ENCODE measurements around the gene RND3.

Gene RND3

DNA sequence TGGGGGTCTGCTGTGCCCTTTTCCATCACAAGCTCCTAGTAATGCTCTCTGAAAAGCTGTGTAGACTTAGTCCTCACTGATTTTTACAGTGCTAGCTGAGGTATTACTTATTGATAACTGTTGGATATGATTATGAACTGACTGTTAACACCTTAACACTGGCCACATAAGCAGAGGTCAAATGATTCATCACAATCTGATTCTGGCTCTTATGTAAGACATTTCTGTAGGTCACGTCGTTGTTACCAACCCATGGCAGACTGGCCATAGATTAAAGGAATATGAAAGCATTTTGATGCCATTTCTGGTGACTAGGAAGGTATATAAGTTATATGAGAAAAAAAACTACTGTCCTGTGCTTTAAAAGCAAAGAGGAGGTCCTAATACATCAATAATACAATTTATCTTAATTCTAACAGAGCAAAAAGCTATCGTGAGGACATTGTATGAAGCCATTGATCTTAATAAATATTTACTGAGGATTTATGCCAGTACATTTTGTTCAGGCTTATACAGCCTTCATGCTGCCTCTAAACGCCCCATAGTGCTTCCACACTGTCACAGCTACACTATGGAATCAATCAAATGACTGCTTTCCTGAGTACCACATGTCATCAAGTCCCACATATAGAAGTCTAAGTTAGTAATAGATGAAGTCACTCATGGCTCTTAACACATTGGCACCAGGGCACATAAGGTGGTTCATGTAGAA lies 6.9 kb upstream of the RND3 start:
- DNase-seq (ENCODE audit: low spot score) (no peak), FAIRE-seq (no peak)

DNA sequence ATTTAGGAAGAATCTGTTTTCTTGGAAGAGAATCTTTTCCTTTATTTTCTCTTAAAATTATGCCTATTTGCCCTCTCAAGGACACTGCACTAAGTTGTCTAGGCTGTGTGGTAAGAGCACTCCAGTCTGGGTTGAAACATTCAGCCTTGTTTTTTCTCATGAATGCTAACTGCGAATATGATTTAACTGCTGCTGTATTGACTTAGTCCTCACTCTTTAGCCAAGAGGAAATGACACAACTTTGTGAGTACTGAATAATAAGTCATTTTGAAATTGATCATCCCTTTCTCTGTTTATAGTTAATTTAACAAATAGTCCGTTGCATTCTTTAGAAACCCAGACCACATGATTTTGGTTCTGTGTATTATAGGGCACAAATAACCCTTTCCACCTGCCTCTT lies 4.5 kb upstream of the RND3 start:
- no peak for FAIRE-seq
- no peak for DNase-seq (ENCODE audit: low spot score)

DNA sequence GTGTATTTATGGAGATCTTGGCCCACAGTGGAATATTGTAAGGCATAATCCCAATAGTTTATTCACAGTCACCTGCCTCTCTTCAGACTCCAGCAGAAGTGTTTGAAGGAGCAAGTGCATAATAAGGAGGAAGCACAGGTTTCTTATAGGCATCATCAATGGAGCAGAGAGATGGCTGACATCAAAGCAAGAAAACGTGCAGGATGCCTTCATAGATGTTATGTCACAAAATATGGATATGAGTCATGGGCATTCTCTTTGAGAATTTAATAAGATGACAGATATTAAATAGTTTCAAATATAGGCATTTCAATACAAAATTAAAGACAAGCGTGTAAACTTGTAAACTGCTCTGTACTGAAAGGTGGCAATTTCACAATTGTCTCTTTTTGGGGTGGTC lies 4.0 kb upstream of the RND3 start:
- DNase-seq (ENCODE audit: low spot score), result no peak
- FAIRE-seq, result no peak

GRCh38 chr2:150490466-150490865 lies 3.0 kb upstream of the RND3 start:
- no peak for DNase-seq (ENCODE audit: low spot score)
- FAIRE-seq, result no peak

DNA sequence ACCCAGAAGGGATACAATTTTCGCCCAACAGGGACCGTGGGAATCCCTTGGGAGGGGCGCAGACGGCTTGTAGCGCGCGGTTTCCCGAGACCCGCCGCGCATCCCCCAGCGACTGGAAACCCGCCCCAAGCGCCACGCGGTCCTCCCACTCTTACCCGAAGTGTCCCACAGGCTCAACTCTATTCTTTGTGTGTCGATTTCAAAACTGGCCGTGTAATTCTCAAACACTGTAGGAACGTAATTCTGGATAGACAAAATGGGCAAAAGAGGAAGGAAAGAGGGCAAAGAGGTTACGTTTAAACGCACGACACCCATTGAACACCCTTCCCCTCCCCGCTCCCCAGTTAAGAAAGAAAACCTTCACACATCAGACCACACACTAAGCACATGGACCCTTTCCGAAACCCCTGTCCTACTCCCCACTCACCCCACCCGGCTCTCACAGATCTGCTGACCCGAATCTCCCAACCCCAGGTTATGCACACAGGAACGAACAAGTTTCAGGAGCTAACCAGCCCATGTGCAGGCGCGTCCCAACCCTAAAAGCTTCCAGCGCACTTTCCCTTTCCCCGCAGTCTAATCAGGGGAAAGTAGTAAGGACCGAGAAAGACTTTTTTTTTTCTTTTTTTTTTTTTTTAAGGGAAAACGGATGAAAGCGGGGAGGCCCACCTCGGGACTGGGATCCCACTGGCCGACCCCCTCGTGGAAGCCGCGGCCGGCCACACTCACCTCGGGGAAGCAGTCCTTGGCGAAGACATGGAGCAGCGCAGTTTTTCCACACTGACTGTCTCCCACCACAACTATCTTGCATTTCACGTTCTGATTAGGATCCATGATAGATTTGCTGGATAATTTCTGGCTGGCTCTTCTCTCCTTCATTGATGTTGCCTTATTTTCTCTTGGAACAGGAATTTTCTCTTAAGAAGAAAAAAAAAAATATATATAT lies 655 bp downstream of the RND3 start:
- FAIRE-seq (no peak), DNase-seq (ENCODE audit: low spot score) (peak; percentile 28)

DNA sequence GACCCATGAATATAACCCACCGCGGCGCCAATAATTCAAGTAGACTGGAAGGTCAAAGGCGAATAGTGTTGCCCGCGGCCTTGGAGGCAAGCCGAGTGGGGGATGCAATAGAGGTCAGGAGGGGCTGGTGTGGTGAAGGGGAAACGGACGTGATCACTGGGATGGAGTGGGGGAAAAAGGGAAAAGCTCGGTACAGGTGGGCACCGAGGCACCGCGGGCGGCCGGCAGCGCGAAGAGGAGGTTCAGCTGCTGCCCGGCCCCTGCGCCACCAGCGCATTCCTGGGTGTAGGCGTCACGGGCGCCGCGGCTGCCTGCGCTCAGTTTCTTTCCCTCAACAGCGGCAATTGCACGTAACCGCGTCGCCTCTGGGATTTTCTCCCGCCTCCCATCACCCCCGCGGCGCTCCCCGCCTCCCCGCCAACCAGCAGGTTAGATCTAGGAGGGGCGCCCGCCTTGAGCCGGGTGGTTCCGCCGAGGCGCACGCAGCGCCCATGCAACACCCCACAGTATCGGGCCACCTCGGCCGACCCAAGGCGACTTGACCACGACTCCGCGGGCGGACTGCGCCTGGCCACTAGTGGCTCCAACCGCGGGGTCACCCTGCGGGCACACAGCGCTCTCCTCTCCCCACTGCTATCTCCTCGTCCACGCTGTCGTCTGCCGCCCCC lies 1.5 kb downstream of the RND3 start:
- DNase-seq (ENCODE audit: low spot score), result peak; percentile 82
- peak; percentile 85 for FAIRE-seq

DNA sequence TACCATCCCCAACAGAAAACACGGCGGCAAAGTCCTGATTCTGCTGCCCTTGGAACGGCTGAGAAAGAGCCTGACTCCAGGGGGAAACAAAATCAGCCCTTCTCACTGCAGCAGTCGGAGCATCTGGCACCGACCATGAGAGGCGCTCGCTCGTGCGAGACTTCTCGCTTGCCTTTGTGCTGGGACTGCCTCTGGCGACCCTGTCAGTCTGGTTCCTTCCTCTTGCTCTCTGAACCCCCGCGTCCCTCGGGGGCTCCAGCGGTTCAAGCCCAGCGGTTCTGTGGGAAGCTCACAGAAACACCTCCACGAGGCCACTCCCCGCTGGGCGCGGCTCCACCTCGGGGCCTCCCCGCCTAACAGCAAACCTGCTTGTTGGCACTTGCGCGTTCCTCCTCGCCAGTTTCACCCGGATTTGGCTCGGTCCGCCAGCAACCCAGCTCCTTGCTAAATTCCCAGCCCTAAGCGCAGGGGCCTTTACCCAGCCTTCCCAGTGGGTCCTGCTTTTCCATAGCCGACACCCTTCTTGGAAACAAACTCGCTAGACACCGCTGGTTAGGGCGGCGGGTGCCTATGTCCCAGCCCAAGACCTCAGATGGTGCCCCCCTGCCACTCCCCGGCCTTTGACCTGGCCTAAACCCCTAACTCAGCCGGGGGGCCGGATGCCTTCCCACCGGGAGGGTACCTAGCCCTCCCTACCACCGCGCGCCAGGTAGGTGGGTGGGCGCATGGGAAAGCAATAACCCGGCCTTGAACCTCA lies 2.2 kb downstream of the RND3 start:
- DNase-seq (ENCODE audit: low spot score) (peak; percentile 69), FAIRE-seq (no peak)

- FAIRE-seq, result peak; percentile 40
- DNase-seq (ENCODE audit: low spot score), result no peak
These were observed 2.9 kb downstream of the RND3 start for GRCh38 chr2:150484461-150485021.

DNA sequence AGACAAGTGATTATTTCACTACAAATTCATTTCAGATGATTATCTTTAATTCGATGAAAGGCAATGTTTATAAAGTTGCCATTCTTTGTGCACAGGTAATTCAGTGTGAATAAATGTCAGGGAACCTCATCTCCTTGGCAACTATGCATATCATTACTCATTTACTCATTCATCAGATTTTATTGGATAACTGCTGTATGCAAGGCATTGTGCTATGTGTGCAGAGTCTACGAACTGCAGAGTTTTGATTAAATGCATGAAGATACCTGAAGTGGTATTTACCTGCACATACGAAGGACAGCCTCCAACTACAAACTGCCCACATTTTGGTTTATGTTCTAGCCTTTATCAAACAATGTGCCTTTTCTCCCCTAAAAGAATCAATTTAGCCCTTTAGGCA lies 3.5 kb downstream of the RND3 start:
- no peak for DNase-seq (ENCODE audit: low spot score)
- no peak for FAIRE-seq

- DNase-seq (ENCODE audit: low spot score), result no peak
- no peak for FAIRE-seq
These were observed 3.9 kb downstream of the RND3 start for GRCh38 chr2:150483532-150483931.

DNA sequence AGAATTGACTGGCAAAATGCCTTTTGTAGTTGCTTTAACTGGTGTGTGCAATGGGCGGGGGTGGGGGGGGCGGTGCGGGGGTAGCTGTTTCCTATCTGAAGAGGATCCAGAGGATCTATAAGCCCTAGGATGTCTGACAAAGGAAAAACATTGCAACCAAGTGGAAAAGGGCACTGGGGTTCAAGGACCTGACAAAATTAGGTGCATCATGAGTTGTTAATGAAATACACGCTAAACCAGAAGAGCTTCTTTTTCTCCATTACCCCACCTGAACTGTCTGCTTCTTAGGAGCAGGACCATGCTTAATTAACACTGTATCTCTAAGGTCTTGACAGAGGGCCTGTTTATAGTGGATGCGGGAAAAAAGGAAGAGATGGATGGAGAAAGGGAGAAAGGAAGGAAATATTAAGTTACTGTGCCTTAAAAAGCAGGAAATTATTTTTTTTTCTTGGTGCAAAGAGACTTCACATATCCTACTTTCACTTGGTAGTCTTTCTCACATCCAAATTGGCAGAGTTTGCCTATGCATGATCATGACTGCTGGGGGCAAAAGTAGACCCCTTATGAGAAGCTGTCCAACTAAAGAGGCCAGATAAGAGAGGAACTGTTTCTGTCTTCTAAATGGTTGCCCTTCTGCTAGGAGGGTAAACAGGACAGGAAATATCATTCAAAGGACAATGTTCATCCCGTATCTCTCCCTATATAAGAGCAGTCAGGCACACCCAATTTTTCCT lies 4.6 kb downstream of the RND3 start:
- FAIRE-seq, result no peak
- no peak for DNase-seq (ENCODE audit: low spot score)

GRCh38 chr2:150482111-150482510 lies 5.4 kb downstream of the RND3 start:
- DNase-seq (ENCODE audit: low spot score) (no peak), FAIRE-seq (no peak)

GRCh38 chr2:150480971-150481830 lies 6.3 kb downstream of the RND3 start:
- FAIRE-seq, result no peak
- DNase-seq (ENCODE audit: low spot score), result no peak

DNA sequence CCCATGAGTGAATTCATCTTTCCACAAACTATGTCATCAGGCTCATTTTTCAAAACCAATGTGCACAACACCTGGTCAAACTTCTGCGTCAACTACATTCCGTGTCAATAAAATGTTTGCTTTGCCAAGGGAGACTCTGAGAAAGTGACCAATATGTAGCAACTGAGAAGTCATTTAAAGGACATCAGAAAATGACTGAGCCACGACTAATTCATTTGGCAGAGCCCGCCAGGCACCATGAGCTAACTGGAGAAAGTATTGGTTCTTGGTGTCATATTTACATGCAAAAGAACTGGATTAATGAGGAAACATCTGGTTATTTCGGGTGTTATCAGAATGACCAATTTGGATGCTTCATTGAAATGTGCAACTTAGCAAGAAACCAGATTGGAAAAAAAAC lies 7.2 kb downstream of the RND3 start:
- DNase-seq (ENCODE audit: low spot score) (no peak), FAIRE-seq (no peak)

GRCh38 chr2:150479075-150479915 lies 8.2 kb downstream of the RND3 start:
- DNase-seq (ENCODE audit: low spot score) (no peak), FAIRE-seq (no peak)

DNA sequence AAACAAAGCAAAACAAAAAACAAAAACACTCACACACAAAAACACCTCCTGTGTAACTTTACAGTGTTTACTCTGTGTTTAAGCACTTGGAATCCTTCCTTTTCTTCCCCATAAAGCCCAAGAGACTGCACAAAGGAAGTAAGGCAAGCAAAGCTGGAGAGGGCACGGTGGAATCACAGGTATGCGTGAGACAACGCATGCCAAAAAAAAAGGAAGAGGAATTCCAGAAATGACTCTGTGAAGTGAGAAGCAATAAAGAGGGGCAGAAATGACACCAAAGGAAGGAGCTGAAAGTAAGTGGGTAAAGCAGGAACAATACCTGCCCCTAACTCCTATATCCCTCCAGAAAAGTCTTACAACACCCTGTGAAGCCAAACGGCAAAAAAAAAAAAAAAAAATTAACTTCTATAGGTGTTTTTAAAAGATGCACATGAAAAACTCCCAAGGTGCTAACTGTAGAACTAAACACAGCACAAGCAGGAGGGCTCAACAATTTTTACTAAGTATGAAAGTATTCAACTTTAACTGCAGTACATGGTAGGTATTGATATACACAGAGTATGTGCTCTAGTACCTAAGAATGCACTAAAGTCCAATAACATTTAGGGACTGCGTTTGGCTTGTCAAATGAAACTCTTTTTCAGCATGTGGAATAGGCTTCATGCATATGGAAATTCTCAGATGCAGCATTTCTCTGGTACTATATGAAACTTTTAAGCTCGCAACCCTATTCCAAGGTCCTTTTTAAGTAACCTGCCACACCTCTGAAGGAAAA lies 9.1 kb downstream of the RND3 start:
- FAIRE-seq, result no peak
- DNase-seq (ENCODE audit: low spot score), result peak; percentile 23

- FAIRE-seq (no peak), DNase-seq (ENCODE audit: low spot score) (no peak)
These were observed 10.1 kb downstream of the RND3 start for GRCh38 chr2:150477347-150477746.

DNA sequence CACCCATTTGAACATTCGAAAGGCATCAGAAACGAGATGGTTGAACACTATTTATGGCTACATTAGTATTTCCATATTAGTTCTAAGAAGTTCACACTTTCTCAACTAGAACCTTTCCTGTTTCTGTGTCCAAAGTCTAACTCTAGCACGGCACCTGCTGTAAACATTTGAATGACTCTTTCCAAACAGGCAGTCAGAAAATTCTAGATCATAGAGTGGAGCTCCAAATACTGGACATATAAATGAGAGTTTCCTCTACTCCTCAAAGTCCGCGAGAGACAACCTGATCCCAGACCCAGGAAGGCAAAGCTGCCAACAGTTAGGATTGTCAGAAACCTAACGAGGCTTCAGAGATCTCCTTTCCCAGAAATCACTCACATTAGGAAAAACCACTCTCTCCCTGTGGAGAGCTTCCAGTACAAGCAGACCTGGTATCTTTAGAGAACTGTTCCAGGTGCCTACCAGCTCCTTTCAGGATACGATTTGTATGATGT lies 10.6 kb downstream of the RND3 start:
- FAIRE-seq (no peak), DNase-seq (ENCODE audit: low spot score) (no peak)
